ENCODE results near the gene FLT3.
"Not testable (repeated sequence)": the region's sequence is repeated elsewhere in the genome, so short reads cannot be mapped to it uniquely, and the experiment has no call there.

FLT3 gene

GRCh38 chr13:28099396-28100149 is 803 bp downstream of the FLT3 start:
- no peak for DNase-seq (ENCODE audit: low spot score)

- no peak for DNase-seq (ENCODE audit: low spot score)
Measured at GRCh38 chr13:28097503-28097902, 2.9 kb downstream of the FLT3 start.

DNA sequence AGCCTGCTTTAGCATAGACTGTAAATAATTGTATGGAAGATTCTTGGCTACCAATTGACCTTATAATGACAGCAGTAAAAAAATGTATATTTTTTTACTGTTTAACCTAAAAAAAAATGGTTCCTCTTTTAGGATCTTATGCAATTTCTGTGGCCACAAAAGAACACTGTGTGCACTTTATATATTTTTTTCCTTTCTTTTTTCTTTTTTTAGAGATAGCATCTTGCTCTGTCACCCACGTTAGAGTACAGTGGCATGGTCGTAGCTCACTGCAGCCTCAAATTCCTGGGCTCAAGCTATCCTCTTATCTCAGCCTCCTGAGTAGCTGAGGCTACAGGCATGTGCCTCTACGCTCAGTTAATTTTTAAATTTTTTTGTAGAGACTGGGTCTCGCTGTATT is 6.1 kb downstream of the FLT3 start:
- DNase-seq (ENCODE audit: low spot score): no peak

DNA sequence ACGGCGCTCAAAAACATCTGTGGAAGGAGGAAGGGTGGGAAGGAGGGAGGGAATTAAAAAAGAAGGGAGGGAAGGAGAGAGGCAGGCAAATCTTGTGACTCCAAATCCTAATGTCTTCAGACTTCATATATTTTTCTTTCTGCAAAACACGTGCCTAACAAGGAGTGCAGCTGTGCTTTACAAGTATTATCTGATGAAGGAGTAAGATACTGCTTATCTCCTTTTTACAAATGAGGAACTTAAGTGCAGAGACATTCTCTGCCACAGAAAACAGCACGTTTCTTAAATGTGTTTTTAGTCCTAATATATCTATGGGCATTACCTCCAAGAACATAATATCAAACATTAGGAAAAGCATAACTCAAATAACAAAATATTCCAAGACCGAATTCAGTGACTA is 6.5 kb downstream of the FLT3 start:
- no peak for DNase-seq (ENCODE audit: low spot score)

- no peak for DNase-seq (ENCODE audit: low spot score)
Measured at GRCh38 chr13:28092431-28092830, 7.9 kb downstream of the FLT3 start.

DNA sequence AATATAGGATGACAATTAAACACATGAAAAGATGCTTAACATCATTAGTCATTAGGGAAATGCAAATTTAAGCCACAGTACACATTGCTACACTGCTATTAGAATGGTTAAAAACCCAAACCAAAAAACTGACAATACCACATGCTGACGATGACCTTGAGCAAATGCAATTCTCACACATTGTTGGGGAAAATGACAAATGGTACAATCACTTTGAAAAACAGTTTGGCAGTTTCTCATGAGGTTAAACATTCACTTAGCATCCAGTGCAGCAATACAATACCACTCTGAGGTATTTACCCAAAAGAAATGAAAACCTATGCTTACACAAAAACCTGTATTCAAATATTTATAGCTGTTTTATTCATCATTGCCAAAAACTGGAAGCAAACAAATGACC is 11.3 kb downstream of the FLT3 start:
- no peak for DNase-seq (ENCODE audit: low spot score)

- DNase-seq (ENCODE audit: low spot score): not testable (repeated sequence)
Measured at GRCh38 chr13:28077820-28078219, 22.6 kb downstream of the FLT3 start.

GRCh38 chr13:28077231-28077630 is 23.1 kb downstream of the FLT3 start:
- no peak for DNase-seq (ENCODE audit: low spot score)

GRCh38 chr13:28071424-28071823 is 29.0 kb downstream of the FLT3 start:
- no peak for DNase-seq (ENCODE audit: low spot score)

GRCh38 chr13:28067491-28067890 is 32.9 kb downstream of the FLT3 start:
- no peak for DNase-seq (ENCODE audit: low spot score)

GRCh38 chr13:28058866-28059613 is 41.3 kb downstream of the FLT3 start:
- DNase-seq (ENCODE audit: low spot score): peak; percentile 37

GRCh38 chr13:28056970-28057712 is 43.2 kb downstream of the FLT3 start:
- DNase-seq (ENCODE audit: low spot score): no peak

- DNase-seq (ENCODE audit: low spot score): no peak
Measured at GRCh38 chr13:28056426-28056825, 44.0 kb downstream of the FLT3 start.

DNA sequence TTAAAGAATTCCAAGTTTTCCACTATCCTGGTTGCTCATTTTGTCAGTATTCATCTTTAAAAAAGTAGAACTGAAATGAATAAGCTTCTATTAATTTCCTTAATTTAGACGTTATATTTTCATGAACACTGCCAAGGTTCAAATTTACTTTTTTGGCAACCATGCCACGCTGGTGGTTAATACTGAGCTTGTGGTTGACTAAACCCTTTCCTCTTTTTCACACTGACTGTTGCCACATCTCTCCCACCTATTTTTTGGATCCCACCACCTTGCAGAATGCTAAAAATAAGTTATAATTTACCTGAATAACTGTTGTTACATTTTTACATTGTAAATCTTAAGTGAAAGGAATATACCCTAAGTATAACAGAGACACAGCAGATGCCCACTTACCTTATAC is 45.0 kb downstream of the FLT3 start:
- DNase-seq (ENCODE audit: low spot score): no peak

DNA sequence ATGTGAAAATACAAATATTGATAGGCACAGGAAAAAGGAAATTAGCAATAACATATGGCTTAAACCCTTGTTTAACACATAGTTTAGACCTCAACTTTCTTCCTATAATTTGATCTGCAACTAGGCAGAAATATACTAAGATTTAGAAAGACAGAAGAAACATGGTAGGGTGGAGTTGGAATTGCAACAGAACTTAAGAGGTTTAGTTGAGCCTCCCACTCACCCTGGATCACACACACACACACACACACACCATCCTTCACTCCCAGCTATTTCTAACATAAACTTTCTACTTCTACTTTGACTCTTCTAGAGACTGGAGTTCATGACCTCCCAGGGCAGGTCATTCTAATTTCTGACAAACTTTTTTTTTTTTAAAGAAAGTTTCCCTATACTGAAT is 47.4 kb downstream of the FLT3 start:
- no peak for DNase-seq (ENCODE audit: low spot score)

DNA sequence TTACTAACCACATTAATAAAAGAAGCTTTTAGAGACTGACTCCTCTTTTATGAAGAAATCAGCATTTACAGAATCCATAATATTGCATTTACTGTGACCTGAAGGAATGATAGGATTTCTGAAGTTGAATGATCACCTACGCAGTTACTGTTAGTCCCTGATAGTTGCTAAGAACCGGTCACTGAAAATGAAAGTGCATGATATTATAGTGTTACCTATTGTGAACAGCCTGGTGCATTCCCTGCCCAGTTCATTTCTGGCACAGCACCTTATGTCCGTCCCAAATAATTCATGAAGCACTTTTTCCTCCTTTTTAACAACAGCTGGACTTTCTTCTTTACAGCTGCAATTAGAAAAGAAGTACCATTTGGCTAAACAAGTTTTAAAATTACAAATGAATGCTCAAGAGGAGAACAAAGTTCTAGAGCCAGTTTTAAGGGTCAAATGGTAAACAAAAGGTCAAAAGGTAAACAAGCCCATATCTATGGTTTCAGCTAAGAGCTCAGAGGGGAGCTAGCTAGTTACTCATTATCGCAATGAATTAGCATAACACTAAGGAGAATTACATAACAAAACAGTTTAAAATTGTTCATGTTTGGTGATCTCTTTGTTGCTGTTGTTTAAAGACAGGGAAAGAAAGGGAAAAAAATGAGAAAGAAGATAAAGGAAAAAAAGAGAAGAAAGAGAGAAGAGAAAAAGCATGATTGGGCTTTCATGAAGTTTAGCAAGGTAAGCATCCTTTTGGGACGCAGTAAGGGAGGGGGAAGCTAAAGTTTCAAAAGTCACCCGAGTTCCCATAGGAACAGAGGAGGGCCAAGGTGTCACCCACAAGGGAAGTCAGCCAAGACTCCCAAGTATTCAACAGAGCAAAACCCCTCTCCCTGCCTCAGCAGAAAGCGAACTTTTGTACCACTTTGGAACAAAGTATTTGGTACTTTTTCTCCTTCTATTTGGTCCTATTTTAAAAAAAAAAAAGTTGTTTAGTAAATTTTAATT is 50.2 kb downstream of the FLT3 start:
- no peak for DNase-seq (ENCODE audit: low spot score)

DNA sequence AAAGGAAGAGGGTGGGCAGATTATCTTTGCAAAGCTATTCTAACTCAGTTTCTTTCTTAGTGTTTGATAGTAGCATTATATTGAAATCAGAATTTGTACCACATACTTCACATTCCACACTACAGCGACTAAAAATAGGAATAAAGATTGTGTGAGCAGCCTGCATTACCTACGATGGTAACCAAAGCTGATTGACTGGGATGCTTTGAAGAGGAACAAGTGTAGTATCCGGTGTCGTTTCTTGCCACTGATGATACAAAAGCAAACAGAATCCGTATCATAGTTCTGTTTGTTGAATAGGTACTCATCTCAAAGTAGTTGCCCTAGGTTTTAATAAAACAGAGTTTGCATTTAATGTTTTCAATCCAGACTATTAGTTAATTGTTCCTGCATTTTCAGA is 51.2 kb downstream of the FLT3 start:
- DNase-seq (ENCODE audit: low spot score): no peak

DNA sequence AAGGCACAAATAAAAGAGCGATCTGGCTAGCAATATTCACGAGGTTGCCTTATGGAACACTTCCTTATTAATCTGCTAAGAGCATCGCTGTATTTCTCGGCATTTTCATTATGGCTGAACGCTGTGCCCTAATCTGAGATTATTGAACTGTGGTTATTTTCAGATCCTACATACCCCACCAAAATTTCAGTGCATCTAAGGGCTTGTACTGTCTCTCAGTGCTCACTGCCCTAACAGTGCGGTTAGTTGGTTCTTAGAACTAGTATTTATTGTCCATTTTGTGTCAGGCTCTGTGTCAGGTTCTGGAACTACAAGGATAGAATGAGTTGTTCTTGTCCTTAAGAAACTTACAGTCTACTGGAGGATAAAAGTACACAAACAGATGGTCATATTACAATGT is 51.6 kb downstream of the FLT3 start:
- no peak for DNase-seq (ENCODE audit: low spot score)

DNA sequence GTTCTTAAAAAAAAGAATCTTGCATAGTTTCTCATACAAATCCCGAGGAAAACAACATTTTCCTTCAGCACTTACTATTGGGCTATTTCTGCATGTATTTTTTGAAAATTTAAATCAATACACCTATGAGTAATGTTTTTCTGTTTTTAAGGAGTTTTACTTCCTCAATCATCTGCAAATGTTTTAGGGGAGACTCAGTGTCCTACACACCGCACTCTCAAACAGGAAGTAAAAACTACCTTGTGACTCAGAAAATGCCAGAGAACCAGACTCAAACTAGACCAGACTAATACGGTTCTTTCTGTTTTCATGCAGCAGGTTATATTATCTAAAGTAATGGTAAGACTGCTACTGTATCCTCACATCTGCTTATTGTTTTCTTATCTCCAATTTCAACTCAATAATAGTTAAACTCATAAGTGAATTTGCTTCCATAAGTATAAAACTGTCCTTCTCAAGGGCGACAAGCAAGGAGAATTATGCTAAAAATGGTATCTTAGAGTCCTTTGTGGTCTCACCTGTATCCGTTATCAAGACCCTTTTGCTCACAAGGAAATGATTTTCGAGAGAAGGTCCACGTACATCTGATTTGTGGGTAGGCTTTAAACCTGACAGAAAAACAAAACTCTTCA is 52.5 kb downstream of the FLT3 start:
- DNase-seq (ENCODE audit: low spot score): no peak

DNA sequence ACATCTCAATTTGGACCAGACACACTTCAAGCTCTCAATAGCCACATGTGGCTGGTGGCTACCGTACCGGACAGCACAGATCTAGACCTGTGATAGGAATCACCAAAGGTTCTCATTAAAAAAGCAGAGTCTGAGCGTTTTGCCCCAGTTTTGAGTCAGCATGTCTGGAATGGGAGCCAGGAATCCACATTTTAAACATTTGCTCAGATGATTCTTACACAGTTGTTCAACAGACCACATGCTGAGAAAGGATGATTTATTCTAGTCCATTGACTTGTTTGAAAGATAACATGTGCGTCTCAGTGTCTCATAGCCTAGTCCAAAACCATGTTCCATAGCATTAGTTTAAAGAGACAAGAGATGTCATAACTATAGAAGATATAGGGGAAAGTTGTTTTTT is 53.4 kb downstream of the FLT3 start:
- no peak for DNase-seq (ENCODE audit: low spot score)

DNA sequence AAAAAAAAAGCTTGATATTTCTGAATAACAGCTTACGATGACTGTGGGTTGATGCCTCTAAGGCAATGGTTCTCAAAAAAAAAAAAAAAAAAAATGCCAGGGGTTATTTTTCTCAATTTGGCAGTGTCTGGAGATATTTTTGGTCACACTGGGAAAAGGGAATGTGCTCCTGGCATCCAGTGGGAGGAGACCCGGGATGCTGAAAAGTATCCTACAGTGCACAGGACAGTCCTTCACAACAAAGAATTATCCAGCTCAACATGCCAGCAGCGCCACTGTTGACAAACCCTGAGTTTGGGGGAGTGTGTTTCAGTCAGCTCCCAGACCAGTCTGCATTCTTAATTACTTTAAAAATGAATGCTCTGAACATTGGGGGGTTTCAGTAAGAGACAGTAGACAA is 54.5 kb downstream of the FLT3 start:
- no peak for DNase-seq (ENCODE audit: low spot score)
